ENCODE measurements around the gene PACS1. TPM values are rescaled to one million over a fixed set of nuclear protein-coding genes. Genes with fewer than 3 reads are reported as not detected.

The PACS1 gene
- total RNA-seq, 1 donor from 2014 or later: 121 TPM

DNA sequence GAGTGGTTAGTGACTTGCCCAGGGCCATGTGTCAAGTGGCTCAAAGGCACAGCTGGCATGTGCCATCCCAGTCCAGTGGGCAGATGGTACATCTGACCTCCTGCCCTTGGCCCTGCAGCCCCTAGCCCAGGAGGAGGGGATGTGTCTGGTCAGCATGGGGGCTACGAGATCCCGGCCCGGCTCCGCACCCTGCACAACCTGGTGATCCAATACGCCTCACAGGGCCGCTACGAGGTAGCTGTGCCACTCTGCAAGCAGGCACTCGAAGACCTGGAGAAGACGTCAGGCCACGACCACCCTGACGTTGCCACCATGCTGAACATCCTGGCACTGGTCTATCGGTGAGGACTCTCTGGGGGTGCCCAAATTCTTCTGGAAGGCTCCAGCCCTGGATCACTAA lies 192.6 kb downstream of the PACS1 start:
- intact Hi-C loops (cut with micrococcal nuclease): no loop called here
- no peak for TF ChIP-seq CTCF (IDR thresholded peaks at IDR 0.05)
- ATAC-seq (ENCODE audit: low read depth) (no peak), DNase-seq (no peak)
- ChIA-PET POLR2A (no interaction called here), CTCF (no interaction called here)
- Mint-ChIP-seq H3K27me3 (no peaks in the 10 kb centered on the region), H3K9me3 (no peaks in the 10 kb centered on the region), H3K4me3 (no peak overlapping the region), H3K36me3 (ENCODE audit: low read depth) (peaks cover 57% of the 10 kb centered on the region), H3K27ac (no peak overlapping the region), H3K4me1 (peaks cover 21% of the 10 kb centered on the region)

DNA sequence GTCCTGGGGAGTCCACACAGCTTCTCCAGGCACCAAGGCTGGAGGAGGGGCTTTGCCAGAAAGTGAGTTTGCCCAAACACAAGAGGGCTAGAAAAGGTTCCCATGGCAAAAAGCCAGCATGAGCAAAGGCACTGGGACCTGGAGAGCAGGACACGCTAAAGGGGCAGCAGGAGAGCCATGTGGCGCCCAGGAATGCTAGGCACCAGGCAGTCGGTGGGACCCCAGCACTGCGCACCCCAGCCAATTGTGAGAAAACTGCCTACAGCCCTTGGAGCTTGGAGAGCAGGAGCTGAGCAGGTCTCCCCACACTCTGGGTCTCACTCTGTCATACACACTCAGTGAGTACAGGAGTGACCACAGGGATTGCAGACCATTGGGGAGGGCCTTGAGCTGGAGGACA lies 193.2 kb downstream of the PACS1 start:
- no peak for DNase-seq
- no peaks in the 10 kb centered on the region for H3K9me3 Mint-ChIP-seq
- no peak overlapping the region for H3K27ac Mint-ChIP-seq
- CTCF ChIA-PET: no interaction called here
- H3K36me3 Mint-ChIP-seq (ENCODE audit: low read depth): peaks cover 59% of the 10 kb centered on the region
- H3K4me1 Mint-ChIP-seq: peaks cover 25% of the 10 kb centered on the region
- POLR2A ChIA-PET: no interaction called here
- H3K4me3 Mint-ChIP-seq: no peak overlapping the region
- ATAC-seq (ENCODE audit: low read depth): no peak
- no peak for TF ChIP-seq CTCF (IDR thresholded peaks at IDR 0.05)
- no peaks in the 10 kb centered on the region for H3K27me3 Mint-ChIP-seq
- intact Hi-C loops (cut with micrococcal nuclease): no loop called here

GRCh38 chr11:66263785-66264184 lies 193.7 kb downstream of the PACS1 start:
- peaks cover 21% of the 10 kb centered on the region for H3K4me1 Mint-ChIP-seq
- CTCF ChIA-PET: no interaction called here

DNA sequence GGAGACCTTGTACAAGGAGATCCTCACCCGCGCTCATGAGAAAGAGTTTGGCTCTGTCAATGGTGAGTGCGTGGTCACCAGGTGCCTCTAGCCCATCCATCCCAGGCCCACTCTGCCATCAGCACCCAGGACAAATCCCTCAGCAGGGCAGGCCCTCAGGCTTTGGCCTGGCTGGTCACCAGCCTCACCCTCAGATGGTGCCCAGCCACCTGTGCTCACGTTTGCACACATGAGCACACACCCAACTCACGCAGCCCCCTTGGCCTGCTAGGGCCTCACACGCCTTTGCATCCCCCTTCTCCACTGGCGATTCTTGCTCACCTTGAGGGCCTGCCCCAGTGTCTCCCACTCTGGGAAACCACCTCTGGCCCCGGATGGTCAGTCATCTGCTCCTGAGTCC lies 194.3 kb downstream of the PACS1 start:
- ATAC-seq (ENCODE audit: low read depth) (no peak), DNase-seq (no peak)
- CTCF ChIA-PET: no interaction called here
- no peak overlapping the region for H3K27ac Mint-ChIP-seq
- POLR2A ChIA-PET: interaction anchor here (0.6 kb wide), 3 partner anchors 108 to 1150 kb away, joined by 3 to 6 read pairs (median 3); no protein-coding TSS in a partner anchor
- no peak for TF ChIP-seq CTCF (IDR thresholded peaks at IDR 0.05)
- peaks cover 59% of the 10 kb centered on the region for H3K36me3 Mint-ChIP-seq (ENCODE audit: low read depth)
- no peaks in the 10 kb centered on the region for H3K9me3 Mint-ChIP-seq
- H3K4me3 Mint-ChIP-seq: no peak overlapping the region
- H3K4me1 Mint-ChIP-seq: peaks cover 20% of the 10 kb centered on the region
- no peaks in the 10 kb centered on the region for H3K27me3 Mint-ChIP-seq
- intact Hi-C loops (cut with micrococcal nuclease): no loop called here

More at GRCh38 chr11:66263785-66264184, 193.7 kb downstream of the PACS1 start:
- Mint-ChIP-seq H3K27ac (no peak overlapping the region), H3K36me3 (ENCODE audit: low read depth) (peaks cover 61% of the 10 kb centered on the region), H3K27me3 (no peaks in the 10 kb centered on the region), H3K4me3 (no peak overlapping the region), H3K9me3 (no peaks in the 10 kb centered on the region)
- intact Hi-C loops (cut with micrococcal nuclease): no loop called here
- POLR2A ChIA-PET: no interaction called here
- TF ChIP-seq CTCF (IDR thresholded peaks at IDR 0.05): no peak
- no peak for ATAC-seq (ENCODE audit: low read depth)
- no peak for DNase-seq

GRCh38 chr11:66264914-66265313 lies 194.8 kb downstream of the PACS1 start:
- intact Hi-C loops (cut with micrococcal nuclease): loop anchor here (5.0 kb wide), 3 partner anchors 553 to 1542 kb away; partner anchors contain the start of genes KAT5 and PC
- DNase-seq (no peak), ATAC-seq (ENCODE audit: low read depth) (no peak)
- Mint-ChIP-seq H3K9me3 (no peaks in the 10 kb centered on the region), H3K4me3 (no peak overlapping the region), H3K27ac (no peak overlapping the region), H3K27me3 (no peaks in the 10 kb centered on the region), H3K36me3 (ENCODE audit: low read depth) (peaks cover 57% of the 10 kb centered on the region), H3K4me1 (peaks cover 22% of the 10 kb centered on the region)
- CTCF ChIA-PET: no interaction called here
- no peak for TF ChIP-seq CTCF (IDR thresholded peaks at IDR 0.05)
- POLR2A ChIA-PET: interaction anchor here (0.6 kb wide), 3 partner anchors 108 to 1149 kb away, joined by 3 to 6 read pairs (median 3); no protein-coding TSS in a partner anchor

Data from activated B cell treated with CpG ODN at 0.5 μM for 24 hours (primary cell).